ENCODE measurements around the gene MET.
"Not testable (repeated sequence)": the region's sequence is repeated elsewhere in the genome, so short reads cannot be mapped to it uniquely, and the experiment has no call there.

MET gene

DNA sequence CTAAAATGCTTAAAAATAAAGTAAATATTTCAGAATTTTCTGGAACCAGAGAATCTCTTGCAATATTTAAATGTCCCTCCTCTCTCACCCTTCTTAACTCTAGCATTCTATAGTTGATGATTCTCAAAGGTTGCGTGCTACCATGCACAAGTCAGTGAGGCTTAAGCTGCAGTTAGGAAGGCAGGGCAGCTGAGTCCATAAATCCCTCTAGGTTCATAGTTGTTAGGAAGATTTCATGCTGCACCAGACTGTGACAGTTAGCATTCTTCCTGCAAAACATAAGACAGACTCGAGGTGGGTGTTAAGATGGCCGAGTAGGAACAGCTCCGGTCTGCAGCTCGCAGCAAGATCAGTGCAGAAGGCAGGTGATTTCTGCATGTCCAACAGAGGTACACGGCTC, 70.6 kb downstream of the MET start:
- Histone ChIP-seq H3K79me2 (ENCODE audit: insufficient read depth, low read length) (no peaks in the 10 kb centered on the region), H3K9me3 (ENCODE audit: insufficient read depth, low read length) (no peaks in the 10 kb centered on the region), H2AFZ (ENCODE audit: low read depth, low read length, severe bottlenecking) (no peak overlapping the region), H3K9me2 (replicated peaks; ENCODE audit: insufficient read depth, low read length) (no peaks in the 10 kb centered on the region), H3K27ac (ENCODE audit: low read depth, low read length) (no peak overlapping the region), H3K4me3 (ENCODE audit: insufficient read depth, low read length, poor library complexity, severe bottlenecking) (no peak overlapping the region), H4K20me1 (ENCODE audit: low read depth, low read length) (no peaks in the 10 kb centered on the region), H3F3A (ENCODE audit: insufficient read depth) (no peaks in the 10 kb centered on the region), H3K36me3 (ENCODE audit: low read length) (no peaks in the 10 kb centered on the region), H3K4me2 (ENCODE audit: low read depth, low read length, poor library complexity, severe bottlenecking) (no peak overlapping the region), H3K27me3 (ENCODE audit: low read length) (no peaks in the 10 kb centered on the region), H3K9ac (ENCODE audit: low read length) (no peak overlapping the region)
- TF ChIP-seq, protein P1, sequence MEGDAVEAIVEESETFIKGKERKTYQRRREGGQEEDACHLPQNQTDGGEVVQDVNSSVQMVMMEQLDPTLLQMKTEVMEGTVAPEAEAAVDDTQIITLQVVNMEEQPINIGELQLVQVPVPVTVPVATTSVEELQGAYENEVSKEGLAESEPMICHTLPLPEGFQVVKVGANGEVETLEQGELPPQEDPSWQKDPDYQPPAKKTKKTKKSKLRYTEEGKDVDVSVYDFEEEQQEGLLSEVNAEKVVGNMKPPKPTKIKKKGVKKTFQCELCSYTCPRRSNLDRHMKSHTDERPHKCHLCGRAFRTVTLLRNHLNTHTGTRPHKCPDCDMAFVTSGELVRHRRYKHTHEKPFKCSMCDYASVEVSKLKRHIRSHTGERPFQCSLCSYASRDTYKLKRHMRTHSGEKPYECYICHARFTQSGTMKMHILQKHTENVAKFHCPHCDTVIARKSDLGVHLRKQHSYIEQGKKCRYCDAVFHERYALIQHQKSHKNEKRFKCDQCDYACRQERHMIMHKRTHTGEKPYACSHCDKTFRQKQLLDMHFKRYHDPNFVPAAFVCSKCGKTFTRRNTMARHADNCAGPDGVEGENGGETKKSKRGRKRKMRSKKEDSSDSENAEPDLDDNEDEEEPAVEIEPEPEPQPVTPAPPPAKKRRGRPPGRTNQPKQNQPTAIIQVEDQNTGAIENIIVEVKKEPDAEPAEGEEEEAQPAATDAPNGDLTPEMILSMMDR (IDR thresholded peaks at IDR 0.05; ENCODE audit: insufficient read depth, low read length, poor library complexity, severe bottlenecking): no peak
- no peak for TF ChIP-seq EZH2phosphoT487 (conservative IDR thresholded peaks at IDR 0.05; ENCODE audit: low read length)

DNA sequence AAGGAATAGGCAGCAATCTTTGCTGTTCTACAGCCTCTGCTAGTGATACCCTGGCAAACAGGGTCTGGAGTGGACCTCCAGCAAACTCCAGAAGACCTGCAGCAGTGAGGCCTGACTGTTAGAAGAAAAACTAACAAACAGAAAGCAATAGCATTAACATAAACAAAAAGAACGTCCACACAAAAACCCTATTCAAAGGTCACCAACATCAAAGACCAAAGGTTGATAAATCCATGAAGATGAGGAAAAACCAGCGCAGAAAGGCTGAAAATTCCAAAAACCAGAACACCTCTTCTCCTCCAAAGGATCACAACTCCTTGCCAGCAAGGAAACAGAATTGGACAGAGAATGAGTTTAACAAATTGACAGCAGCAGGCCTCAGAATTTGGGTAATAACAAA, 71.8 kb downstream of the MET start:
- H3K79me2 ChIP-seq (ENCODE audit: insufficient read depth, low read length); H3K27ac ChIP-seq (ENCODE audit: low read depth, low read length); H3F3A ChIP-seq (ENCODE audit: insufficient read depth); H3K4me2 ChIP-seq (ENCODE audit: low read depth, low read length, poor library complexity, severe bottlenecking); H2AFZ ChIP-seq (ENCODE audit: low read depth, low read length, severe bottlenecking); H4K20me1 ChIP-seq (ENCODE audit: low read depth, low read length); H3K9me2 ChIP-seq (replicated peaks; ENCODE audit: insufficient read depth, low read length); H3K9me3 ChIP-seq (ENCODE audit: insufficient read depth, low read length); H3K27me3 ChIP-seq (ENCODE audit: low read length); H3K36me3 ChIP-seq (ENCODE audit: low read length); H3K4me3 ChIP-seq (ENCODE audit: insufficient read depth, low read length, poor library complexity, severe bottlenecking); H3K9ac ChIP-seq (ENCODE audit: low read length): not testable (repeated sequence)

DNA sequence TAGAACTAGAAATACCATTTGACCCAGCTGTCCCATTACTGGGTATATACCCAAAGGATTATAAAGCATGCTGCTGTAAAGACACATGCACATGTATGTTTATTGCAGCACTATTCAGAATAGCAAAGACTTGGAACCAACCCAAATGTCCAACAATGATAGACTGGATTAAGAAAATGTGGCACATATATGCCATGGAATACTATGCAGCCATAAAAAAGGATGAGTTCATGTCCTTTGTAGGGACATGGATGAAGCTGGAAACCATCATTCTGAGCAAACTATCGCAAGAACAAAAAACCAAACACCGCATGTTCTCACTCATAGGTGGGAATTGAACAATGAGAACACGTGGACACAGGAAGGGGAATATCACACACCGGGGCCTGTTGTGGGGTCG, 74.4 kb downstream of the MET start:
- H4K20me1 ChIP-seq (ENCODE audit: low read depth, low read length); H3K9me2 ChIP-seq (replicated peaks; ENCODE audit: insufficient read depth, low read length); H2AFZ ChIP-seq (ENCODE audit: low read depth, low read length, severe bottlenecking); H3K79me2 ChIP-seq (ENCODE audit: insufficient read depth, low read length); H3K27ac ChIP-seq (ENCODE audit: low read depth, low read length); H3K9me3 ChIP-seq (ENCODE audit: insufficient read depth, low read length); H3K36me3 ChIP-seq (ENCODE audit: low read length); H3K4me2 ChIP-seq (ENCODE audit: low read depth, low read length, poor library complexity, severe bottlenecking); H3K4me3 ChIP-seq (ENCODE audit: insufficient read depth, low read length, poor library complexity, severe bottlenecking); H3F3A ChIP-seq (ENCODE audit: insufficient read depth); H3K27me3 ChIP-seq (ENCODE audit: low read length); H3K9ac ChIP-seq (ENCODE audit: low read length): not testable (repeated sequence)

DNA sequence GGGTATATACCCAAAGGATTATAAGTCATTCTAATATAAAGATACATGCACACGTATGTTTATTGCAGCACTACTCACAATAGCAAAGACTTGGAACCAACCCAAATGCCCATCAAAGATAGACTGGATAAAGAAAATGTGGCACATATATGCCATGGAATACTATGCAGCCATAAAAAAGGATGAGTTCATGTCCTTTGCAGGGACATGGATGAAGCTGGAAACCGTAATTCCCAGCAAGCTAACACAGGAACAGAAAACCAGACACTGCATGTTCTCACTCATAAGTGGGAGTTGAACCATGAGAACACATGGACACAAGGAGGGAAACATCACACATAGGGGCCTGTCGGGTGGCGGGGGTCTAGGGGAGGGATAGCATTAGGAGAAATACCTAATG, 79.1 kb downstream of the MET start:
- H3K27me3 ChIP-seq (ENCODE audit: low read length); H3K27ac ChIP-seq (ENCODE audit: low read depth, low read length); H2AFZ ChIP-seq (ENCODE audit: low read depth, low read length, severe bottlenecking); H3K79me2 ChIP-seq (ENCODE audit: insufficient read depth, low read length); H3K4me3 ChIP-seq (ENCODE audit: insufficient read depth, low read length, poor library complexity, severe bottlenecking); H3K9ac ChIP-seq (ENCODE audit: low read length); H3F3A ChIP-seq (ENCODE audit: insufficient read depth); H3K36me3 ChIP-seq (ENCODE audit: low read length); H3K9me3 ChIP-seq (ENCODE audit: insufficient read depth, low read length); H3K4me2 ChIP-seq (ENCODE audit: low read depth, low read length, poor library complexity, severe bottlenecking); H3K9me2 ChIP-seq (replicated peaks; ENCODE audit: insufficient read depth, low read length); H4K20me1 ChIP-seq (ENCODE audit: low read depth, low read length): not testable (repeated sequence)

DNA sequence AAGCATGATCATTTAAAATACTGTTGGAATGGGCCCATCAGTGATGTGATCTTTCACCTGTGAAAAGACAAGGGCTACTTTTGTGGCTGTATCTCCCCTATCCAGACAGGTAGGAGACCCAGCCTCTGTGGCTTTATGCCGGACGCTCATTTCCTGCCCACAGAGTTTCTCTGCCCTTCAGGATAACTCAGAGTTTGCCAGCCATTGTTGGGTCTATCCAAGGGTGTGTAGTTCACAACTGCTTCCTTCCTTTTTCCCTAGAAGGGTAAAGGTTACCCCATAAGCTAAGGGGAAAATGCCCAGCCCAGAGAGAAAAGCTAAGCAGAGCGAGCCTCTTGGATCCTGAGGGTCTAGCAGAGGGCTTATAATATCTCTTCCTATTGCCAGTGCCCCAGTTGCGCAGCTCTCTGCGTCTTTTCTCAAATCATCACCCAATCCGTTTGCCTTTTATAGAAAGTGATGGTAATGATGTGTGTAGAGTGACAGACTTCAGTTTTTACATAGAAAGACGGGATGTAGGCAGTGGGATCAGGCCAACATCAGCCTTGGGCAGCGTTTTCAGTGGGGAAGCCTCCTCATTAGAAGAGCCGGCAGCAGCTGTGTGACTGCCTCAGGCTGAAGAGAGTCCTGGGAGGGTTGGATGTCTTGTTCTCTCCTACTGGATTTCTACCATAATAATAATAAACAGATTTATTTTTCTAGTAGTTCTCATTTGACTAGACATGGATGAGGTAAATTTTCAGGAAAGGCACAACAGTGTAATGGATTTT, 80.5 kb downstream of the MET start:
- Histone ChIP-seq H3K27me3 (ENCODE audit: low read length) (no peaks in the 10 kb centered on the region), H4K20me1 (ENCODE audit: low read depth, low read length) (no peaks in the 10 kb centered on the region), H2AFZ (ENCODE audit: low read depth, low read length, severe bottlenecking) (no peak overlapping the region), H3K9ac (ENCODE audit: low read length) (no peak overlapping the region), H3K36me3 (ENCODE audit: low read length) (no peaks in the 10 kb centered on the region), H3F3A (ENCODE audit: insufficient read depth) (no peaks in the 10 kb centered on the region), H3K27ac (ENCODE audit: low read depth, low read length) (no peak overlapping the region), H3K4me2 (ENCODE audit: low read depth, low read length, poor library complexity, severe bottlenecking) (no peak overlapping the region), H3K79me2 (ENCODE audit: insufficient read depth, low read length) (no peaks in the 10 kb centered on the region), H3K9me3 (ENCODE audit: insufficient read depth, low read length) (no peaks in the 10 kb centered on the region), H3K9me2 (replicated peaks; ENCODE audit: insufficient read depth, low read length) (no peaks in the 10 kb centered on the region), H3K4me3 (ENCODE audit: insufficient read depth, low read length, poor library complexity, severe bottlenecking) (no peak overlapping the region)
- no peak for TF ChIP-seq EZH2phosphoT487 (conservative IDR thresholded peaks at IDR 0.05; ENCODE audit: low read length)
- TF ChIP-seq, protein P1 (IDR thresholded peaks at IDR 0.05; ENCODE audit: insufficient read depth, low read length, poor library complexity, severe bottlenecking): no peak

Measured in SU-DHL-6 (cell line).